OCI-LY3 (cell line): ENCODE results near the gene SHMT2.

Experiments used
- H2AFZ ChIP-seq: fragments of 200-600, 300-600 bp; shearing (Covaris generic); 2 replicates; pipeline ENCODE4 v1.6.0; 2014; ENCODE audit warnings: antibody characterized with exemption, low read depth, low read length
- H3K27ac ChIP-seq: fragments of 200-600, 300-600 bp; sonication (generic); 2 replicates; pipeline ENCODE4 v1.5.1; 2014; ENCODE audit warnings: mild to moderate bottlenecking, low read length, moderate library complexity, mixed read lengths
- H3K27me3 ChIP-seq: fragments of 200-600, 300-600 bp; sonication (generic); 2 replicates; pipeline ENCODE4 v1.6.1; 2014; ENCODE audit warnings: low read depth, low read length, mixed read lengths
- H3K36me3 ChIP-seq: fragments of 200-600, 300-600 bp; sonication (generic); replicated peaks from 2 replicates; pipeline ENCODE3; 2014; ENCODE audit warnings: low read depth, low read length, mixed read lengths
- H3K4me1 ChIP-seq: fragments of 300-600, 200-600 bp; sonication (generic); 2 replicates; pipeline ENCODE4 v1.6.1; 2014; ENCODE audit warnings: low read length, mixed read lengths
- H3K4me2 ChIP-seq: fragments of 200-600, 300-600 bp; sonication (generic); 2 replicates; pipeline ENCODE4 v1.6.1; 2014; ENCODE audit warnings: low read length, mixed read lengths
- H3K4me3 ChIP-seq: fragments of 300-600, 200-600 bp; sonication (generic); 2 replicates; pipeline ENCODE4 v1.5.1; 2014; ENCODE audit warnings: antibody characterized with exemption, mild to moderate bottlenecking, low read length, moderate library complexity
- H3K79me2 ChIP-seq: fragments of 300-600, 200-600 bp; shearing (Covaris generic); 2 replicates; pipeline ENCODE4 v1.6.1; 2014; ENCODE audit warnings: mild to moderate bottlenecking, low read length, mixed read lengths
- H3K9ac ChIP-seq: fragments of 300-600, 200-600 bp; shearing (Covaris generic); 2 replicates; pipeline ENCODE4 v1.6.0; 2014; ENCODE audit warnings: mild to moderate bottlenecking, low read length, moderate library complexity
- H3K9me3 ChIP-seq: fragments of 200-600, 300-600 bp; shearing (Covaris generic); 2 replicates; pipeline ENCODE4 v1.6.1; 2014; ENCODE audit warnings: low read length, mixed read lengths; ENCODE audit not compliant: insufficient read depth
- H4K20me1 ChIP-seq: fragments of 200-600, 300-600 bp; sonication (generic); 2 replicates; pipeline ENCODE4 v1.6.1; 2016; ENCODE audit warnings: low read length, mixed read lengths; ENCODE audit not compliant: insufficient read depth
- CTCF ChIP-seq: fragments of 200-600, 300-600 bp; sonication (generic); IDR thresholded peaks from 2 replicates; pipeline ENCODE4 v1.5.1; 2014; ENCODE audit warnings: antibody characterized with exemption, low read length, low read depth
- EZH2phosphoT487 ChIP-seq: fragments of 200-600 bp; shearing (Covaris generic); IDR thresholded peaks from 2 replicates; pipeline ENCODE4 v1.6.1; 2018; ENCODE audit warnings: antibody characterized with exemption, mixed run types, low read depth

The SHMT2 gene

GRCh38 chr12:57204454-57204853 lies 25.1 kb upstream of the SHMT2 start:
- Histone ChIP-seq H3K4me1 (no peaks in the 10 kb centered on the region), H3K27ac (no peak overlapping the region), H2AFZ (no peak overlapping the region), H3K9ac (no peak overlapping the region), H3K4me2 (no peak overlapping the region), H3K9me3 (no peaks in the 10 kb centered on the region), H3K4me3 (no peak overlapping the region), H3K27me3 (no peaks in the 10 kb centered on the region), H3K79me2 (no peaks in the 10 kb centered on the region), H4K20me1 (no peaks in the 10 kb centered on the region), H3K36me3 (no peaks in the 10 kb centered on the region)
- TF ChIP-seq EZH2phosphoT487 (no peak), CTCF (no peak)

GRCh38 chr12:57205186-57205585 lies 24.3 kb upstream of the SHMT2 start:
- Histone ChIP-seq H4K20me1 (no peaks in the 10 kb centered on the region), H3K79me2 (no peaks in the 10 kb centered on the region), H3K9ac (no peak overlapping the region), H3K9me3 (no peaks in the 10 kb centered on the region), H3K27ac (no peak overlapping the region), H3K4me3 (no peak overlapping the region), H3K4me2 (no peak overlapping the region), H3K27me3 (no peaks in the 10 kb centered on the region), H3K4me1 (no peaks in the 10 kb centered on the region), H2AFZ (no peak overlapping the region), H3K36me3 (no peaks in the 10 kb centered on the region)
- TF ChIP-seq CTCF (no peak), EZH2phosphoT487 (no peak)

- Histone ChIP-seq H3K9ac (no peak overlapping the region), H3K9me3 (no peaks in the 10 kb centered on the region), H2AFZ (no peak overlapping the region), H3K4me1 (no peaks in the 10 kb centered on the region), H3K27me3 (no peaks in the 10 kb centered on the region), H3K79me2 (no peaks in the 10 kb centered on the region), H4K20me1 (no peaks in the 10 kb centered on the region), H3K4me2 (no peak overlapping the region), H3K27ac (no peak overlapping the region), H3K4me3 (no peak overlapping the region), H3K36me3 (no peaks in the 10 kb centered on the region)
- TF ChIP-seq CTCF (no peak), EZH2phosphoT487 (no peak)
Measured at GRCh38 chr12:57205931-57206330, 23.6 kb upstream of the SHMT2 start.

GRCh38 chr12:57207731-57208630 lies 21.5 kb upstream of the SHMT2 start:
- Histone ChIP-seq H3K4me1 (peaks cover 3% of the 10 kb centered on the region; the same call in 1 of the 2 replicates), H3K9me3 (no peaks in the 10 kb centered on the region), H3K36me3 (no peaks in the 10 kb centered on the region), H3K4me2 (no peak overlapping the region), H3K79me2 (no peaks in the 10 kb centered on the region), H4K20me1 (no peaks in the 10 kb centered on the region), H3K9ac (no peak overlapping the region), H3K4me3 (no peak overlapping the region), H2AFZ (no peak overlapping the region), H3K27ac (no peak overlapping the region), H3K27me3 (no peaks in the 10 kb centered on the region)
- TF ChIP-seq CTCF (no peak), EZH2phosphoT487 (no peak)
